ENCODE data around the gene CBX2.

- TF ChIP-seq, protein P1, sequence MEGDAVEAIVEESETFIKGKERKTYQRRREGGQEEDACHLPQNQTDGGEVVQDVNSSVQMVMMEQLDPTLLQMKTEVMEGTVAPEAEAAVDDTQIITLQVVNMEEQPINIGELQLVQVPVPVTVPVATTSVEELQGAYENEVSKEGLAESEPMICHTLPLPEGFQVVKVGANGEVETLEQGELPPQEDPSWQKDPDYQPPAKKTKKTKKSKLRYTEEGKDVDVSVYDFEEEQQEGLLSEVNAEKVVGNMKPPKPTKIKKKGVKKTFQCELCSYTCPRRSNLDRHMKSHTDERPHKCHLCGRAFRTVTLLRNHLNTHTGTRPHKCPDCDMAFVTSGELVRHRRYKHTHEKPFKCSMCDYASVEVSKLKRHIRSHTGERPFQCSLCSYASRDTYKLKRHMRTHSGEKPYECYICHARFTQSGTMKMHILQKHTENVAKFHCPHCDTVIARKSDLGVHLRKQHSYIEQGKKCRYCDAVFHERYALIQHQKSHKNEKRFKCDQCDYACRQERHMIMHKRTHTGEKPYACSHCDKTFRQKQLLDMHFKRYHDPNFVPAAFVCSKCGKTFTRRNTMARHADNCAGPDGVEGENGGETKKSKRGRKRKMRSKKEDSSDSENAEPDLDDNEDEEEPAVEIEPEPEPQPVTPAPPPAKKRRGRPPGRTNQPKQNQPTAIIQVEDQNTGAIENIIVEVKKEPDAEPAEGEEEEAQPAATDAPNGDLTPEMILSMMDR (IDR thresholded peaks at IDR 0.05; ENCODE audit: borderline replicate concordance, extremely low read depth, low read length, poor library complexity, severe bottlenecking) = no peak
- TF ChIP-seq EZH2 (IDR thresholded peaks at IDR 0.05; ENCODE audit: borderline replicate concordance, low read depth, low read length, severe bottlenecking) = no peak
Measured at GRCh38 chr17:79833110-79833450, 55.1 kb downstream of the CBX2 start.

All from DND-41 (cell line).